ENCODE results near the gene GCK.
"Not testable (repeated sequence)": the region's sequence is repeated elsewhere in the genome, so short reads cannot be mapped to it uniquely, and the experiment has no call there.

Gene GCK

GRCh38 chr7:44184206-44184872 lies 4.9 kb downstream of the GCK start:
- no peak for DNase-seq (ENCODE audit: low read depth in 3 of 3, low spot score in 1 of 3)

DNA sequence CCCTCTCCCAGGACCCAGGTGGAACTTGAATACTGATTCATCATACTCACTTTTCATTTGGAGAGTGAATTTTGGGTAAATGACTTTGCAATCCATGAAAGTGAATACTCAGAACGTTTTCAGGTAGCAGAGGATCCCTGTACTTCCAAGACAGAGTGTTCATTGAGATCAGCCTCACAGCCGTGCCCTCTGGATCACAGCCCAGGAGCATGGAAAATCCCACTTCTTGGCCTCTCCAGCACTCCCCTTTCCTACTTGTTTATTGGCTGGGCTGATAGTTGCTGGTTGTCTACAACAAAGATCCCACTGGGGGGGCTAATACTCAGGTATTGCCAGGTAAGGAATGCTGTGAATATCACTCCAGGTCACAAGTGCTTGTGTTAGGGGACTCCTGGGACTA lies 5.9 kb downstream of the GCK start:
- no peak for DNase-seq (ENCODE audit: low read depth in 3 of 3, low spot score in 1 of 3)

- no peak for DNase-seq (ENCODE audit: low read depth in 3 of 3, low spot score in 1 of 3)
These were observed 6.4 kb downstream of the GCK start for GRCh38 chr7:44182827-44183226.

GRCh38 chr7:44180631-44181030 lies 8.6 kb downstream of the GCK start:
- no peak for DNase-seq (ENCODE audit: low read depth in 3 of 3, low spot score in 1 of 3)

GRCh38 chr7:44177570-44178131 lies 11.6 kb downstream of the GCK start:
- no peak for DNase-seq (ENCODE audit: low read depth in 3 of 3, low spot score in 1 of 3)

GRCh38 chr7:44176486-44176885 lies 12.8 kb downstream of the GCK start:
- no peak for DNase-seq (ENCODE audit: low read depth in 3 of 3, low spot score in 1 of 3)

GRCh38 chr7:44175730-44176129 lies 13.5 kb downstream of the GCK start:
- DNase-seq (ENCODE audit: low read depth in 3 of 3, low spot score in 1 of 3), result no peak

DNA sequence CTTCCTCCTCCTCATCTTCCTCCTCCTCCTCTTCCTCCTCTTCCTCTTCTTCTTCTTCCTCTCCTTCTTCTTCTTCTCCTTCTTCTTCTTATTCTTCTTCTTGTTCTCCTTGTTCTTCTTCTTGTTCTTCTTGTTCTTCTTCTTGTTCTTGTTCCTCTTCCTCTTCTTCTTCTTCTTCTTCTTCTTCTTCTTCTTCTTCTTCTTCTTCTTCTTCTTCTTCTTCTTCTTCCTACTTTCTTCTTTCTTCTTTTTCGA lies 14.6 kb downstream of the GCK start:
- DNase-seq (ENCODE audit: low read depth in 3 of 3, low spot score in 1 of 3), result not testable (repeated sequence)

DNA sequence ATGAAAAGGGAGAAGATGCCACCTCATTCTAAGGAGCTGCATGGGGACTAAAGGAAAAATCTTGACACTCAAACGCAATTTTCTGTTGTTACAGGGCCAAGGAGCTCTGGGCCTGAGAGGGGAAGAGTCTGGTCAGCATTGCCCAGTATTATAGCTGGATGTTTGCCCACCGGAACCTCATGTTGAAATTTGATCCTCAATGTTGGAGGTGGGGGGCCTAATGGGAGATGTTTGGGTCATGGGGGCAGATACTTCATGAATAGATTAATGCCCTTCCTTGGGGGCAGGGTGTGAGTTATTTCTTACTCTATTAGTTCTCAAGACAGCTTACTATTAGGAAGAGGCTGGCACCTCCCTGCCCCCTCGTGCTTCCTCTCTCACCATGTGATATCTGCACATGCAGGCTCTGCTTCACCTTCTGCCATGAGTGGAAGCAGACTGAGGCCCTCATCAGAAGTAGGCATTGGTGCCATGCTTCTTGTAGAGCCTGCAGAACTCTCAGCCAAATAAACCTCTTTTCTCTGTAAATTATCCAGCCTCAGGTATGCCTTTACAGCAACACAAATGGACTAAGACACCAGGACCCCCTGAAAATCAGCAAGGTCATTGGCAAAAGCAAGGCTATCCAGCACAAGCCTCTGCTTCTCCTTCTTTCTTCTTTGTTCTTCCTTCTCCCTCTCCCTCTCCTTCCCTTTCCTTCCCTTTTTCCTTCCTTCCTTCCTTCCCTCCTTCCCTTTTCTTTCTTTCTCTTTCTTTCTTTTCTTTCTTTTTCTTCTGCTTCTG lies 15.1 kb downstream of the GCK start:
- DNase-seq (ENCODE audit: low read depth in 3 of 3, low spot score in 1 of 3), result no peak

GRCh38 chr7:44172803-44173424 lies 16.3 kb downstream of the GCK start:
- DNase-seq (ENCODE audit: low read depth in 3 of 3, low spot score in 1 of 3), result no peak

- no peak for DNase-seq (ENCODE audit: low read depth in 3 of 3, low spot score in 1 of 3)
These were observed 16.9 kb downstream of the GCK start for GRCh38 chr7:44172352-44172751.

- not testable (repeated sequence) for DNase-seq (ENCODE audit: low read depth in 3 of 3, low spot score in 1 of 3)
These were observed 17.3 kb downstream of the GCK start for GRCh38 chr7:44171901-44172300.

DNA sequence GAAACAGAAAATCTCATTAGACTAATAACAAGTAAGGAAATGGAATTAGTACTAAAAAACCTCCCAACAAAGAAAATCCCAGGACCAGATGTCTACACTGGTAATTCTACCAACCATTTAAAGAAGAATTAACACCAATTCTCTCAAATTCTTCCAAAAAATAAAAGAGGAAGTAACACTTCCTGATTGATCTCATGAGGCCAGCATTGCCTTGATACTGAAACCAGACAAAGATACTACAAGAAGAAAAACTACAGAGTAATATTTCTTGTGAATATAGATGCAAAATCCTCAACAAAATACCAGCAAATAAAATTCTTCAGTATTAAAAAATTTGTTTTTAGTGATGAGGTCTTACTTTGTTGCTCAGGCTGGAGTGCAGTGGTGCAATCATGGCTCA lies 21.3 kb downstream of the GCK start:
- no peak for DNase-seq (ENCODE audit: low read depth in 3 of 3, low spot score in 1 of 3)

DNA sequence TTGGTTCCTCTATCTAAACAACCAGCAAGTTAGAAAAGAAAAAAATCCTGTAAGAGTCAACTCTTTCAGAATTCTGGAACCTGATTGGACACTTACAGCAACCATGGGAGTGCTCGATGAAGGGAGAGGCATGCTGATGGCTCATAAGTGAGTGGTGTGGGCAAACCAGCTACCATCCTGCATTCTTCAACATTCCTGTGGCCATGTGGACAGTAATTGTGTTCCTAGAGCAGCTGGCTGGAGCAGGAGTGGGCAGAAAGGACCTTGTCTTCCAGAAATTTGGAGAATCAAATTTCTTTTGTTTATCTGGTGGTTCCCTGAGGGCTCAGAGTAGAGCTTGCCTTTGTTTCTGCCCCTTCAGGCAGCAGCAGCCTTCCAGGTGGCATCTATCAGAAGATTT lies 25.6 kb downstream of the GCK start:
- DNase-seq (ENCODE audit: low read depth in 3 of 3, low spot score in 1 of 3), result no peak

DNA sequence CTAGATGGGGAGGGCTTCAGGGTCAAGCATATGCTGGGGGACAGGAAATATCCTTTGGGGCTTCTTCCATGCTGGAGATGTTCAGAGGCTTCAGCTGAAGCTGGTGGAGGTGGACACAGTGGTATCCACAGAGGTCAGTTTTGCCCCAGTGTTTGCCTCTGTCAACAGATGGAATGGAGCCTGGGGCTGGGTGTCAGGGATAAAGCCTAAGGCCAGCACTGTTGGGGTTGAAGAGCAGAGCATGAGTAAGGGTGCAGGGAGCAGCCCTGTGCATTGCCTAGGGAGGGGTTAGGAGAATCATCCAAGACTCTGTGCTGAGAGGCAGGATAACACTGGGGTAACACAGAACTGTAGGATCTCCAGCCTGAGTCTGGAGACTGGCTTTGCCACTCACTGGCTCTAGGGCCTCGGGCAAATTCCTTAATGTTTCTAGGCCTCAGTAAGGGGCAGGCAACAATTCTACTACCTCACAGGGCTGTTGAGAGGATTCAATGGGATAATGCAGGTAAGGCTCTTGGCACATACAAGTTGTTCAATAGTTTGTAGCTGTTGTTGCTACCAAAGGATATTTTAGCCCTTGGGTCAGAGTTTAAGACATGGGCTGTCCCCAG lies 26.3 kb downstream of the GCK start:
- DNase-seq (ENCODE audit: low read depth in 3 of 3, low spot score in 1 of 3), result no peak

- DNase-seq (ENCODE audit: low read depth in 3 of 3, low spot score in 1 of 3), result no peak
These were observed 27.1 kb downstream of the GCK start for GRCh38 chr7:44162179-44162578.

- DNase-seq (ENCODE audit: low read depth in 3 of 3, low spot score in 1 of 3), result no peak
These were observed 27.9 kb downstream of the GCK start for GRCh38 chr7:44161371-44161770.

DNA sequence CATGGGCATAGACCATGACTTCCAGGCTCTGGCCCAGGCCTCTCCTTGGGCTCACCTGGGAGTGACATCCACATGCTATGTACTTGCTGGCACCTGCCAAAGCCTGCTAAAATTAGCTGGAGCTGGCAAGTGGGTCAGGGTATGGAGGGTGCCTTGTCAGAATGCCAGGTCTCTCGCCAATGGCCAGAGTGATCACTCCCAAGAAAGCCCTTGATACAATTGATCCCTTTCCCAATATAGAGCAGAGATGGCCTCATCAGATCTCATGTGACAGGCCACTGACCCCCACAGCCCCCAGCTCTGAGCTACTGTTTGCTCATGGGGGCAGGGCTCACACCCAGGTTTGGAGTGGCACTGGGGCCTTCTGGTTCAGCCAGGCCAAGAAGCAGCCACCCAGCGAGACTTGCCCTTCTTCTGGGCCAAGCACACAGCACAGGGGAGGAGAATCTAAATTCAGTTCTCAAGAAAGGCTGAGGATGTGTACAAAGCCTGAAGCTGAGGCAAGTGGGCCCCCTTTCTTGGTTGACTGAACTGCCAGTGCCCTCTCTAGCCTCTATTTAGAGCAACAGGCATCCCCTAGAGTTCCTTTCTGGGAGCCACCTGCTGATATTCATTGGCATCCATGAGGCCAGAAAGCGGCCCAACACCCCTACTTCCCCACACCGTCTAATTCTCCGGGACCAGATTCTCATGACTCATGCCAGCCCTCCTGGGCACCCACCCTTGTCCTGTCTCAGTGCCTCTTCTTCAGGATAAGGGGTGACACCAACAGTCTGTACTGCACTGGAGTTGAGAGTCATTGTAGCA lies 29.2 kb downstream of the GCK start:
- no peak for DNase-seq (ENCODE audit: low read depth in 3 of 3, low spot score in 1 of 3)

DNA sequence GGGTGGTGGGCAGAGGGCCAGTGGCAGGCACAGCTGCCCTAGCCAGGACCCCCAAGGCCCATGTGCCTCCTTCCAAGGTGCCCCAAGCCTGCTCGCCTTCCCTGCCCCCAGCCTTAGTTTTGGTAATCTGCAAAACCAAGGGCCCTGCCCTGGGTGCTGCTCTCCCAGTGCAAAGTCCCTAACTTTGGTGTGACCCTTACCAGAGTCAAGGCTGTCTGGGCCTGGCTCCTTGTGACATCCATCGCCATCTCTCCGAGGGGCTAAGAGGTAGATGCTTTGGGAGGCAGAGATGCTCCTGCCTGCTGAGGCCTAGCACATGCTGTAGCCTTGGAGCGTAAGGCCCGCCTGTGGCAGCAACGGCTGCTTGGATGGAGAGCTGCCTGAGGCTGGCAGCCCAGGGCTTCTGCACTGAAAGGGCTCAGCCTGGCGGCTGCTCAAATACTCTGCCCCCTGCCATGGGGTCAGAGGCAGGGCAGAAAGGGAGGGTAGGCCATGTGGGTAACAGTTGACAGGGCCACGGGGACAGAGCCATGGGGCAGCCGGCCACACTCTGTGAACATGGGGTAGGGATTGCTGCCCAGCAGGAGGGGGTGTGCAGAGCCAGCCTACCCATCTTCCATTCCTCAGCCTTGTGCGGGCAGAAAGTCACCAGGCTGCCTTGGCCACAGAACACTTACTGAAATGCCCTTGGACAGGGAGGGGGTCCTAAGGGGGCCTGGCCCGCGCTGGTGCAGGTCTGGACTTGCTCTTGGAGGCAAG lies 30.2 kb downstream of the GCK start:
- DNase-seq (ENCODE audit: low read depth in 3 of 3, low spot score in 1 of 3), result no peak

DNA sequence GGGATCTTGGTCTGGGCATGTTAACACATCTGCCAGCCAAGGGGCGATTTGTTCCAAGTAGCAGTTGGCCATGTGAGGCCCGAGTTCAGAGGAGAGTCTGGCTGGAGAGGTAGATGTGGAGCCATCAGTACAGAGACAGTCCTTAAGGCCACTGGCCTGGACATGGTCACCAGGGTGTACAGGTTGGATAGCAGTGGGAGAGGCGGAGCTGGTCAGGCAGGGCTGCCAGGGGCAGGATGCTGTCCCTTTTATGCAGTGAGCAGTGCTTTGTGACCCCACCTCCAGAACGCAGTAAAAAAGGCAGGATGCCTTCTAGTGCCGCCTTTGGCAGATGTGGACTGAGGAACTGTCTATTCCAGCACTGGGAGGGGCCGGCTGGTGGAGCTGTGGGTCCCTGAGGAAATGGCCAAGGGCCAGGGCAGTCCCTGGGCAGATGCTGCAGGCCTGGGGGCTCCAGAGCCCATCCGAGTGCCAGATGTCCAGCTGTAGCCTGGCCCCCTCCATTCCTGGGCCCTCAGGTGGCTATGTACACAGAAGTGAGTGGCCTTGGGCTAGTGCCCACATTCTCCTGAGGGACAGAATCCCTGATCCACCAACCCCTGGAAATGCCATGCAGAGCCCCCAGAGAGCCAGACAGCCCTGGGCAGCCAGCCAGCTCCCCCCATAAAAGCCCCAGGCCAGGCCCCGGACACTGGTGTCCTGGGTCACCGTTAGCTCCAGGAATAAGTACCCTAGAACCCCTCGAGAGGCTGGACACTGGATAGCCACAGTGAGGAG lies 31.0 kb downstream of the GCK start:
- no peak for DNase-seq (ENCODE audit: low read depth in 3 of 3, low spot score in 1 of 3)
